Gastrocnemius medialis (tissue), 4 donors: ENCODE results near the gene BCL2L13.

Experiments
- POLR2A ChIP-seq, 2 donors: fragments of 450-650 bp; IDR thresholded peaks; one replicate each; pipeline ENCODE4 v1.6.1; 2017; ENCODE audit warnings: antibody characterized with exemption in 2 of 2, mild to moderate bottlenecking in 2 of 2, moderate library complexity in 2 of 2
- TF ChIP-seq, protein P1 (sequence below), 5 experiments: fragments of 450-650 bp in 3 of 5; fragments of 200-600 bp in 2 of 5; sonication (generic) in 2 of 5; IDR thresholded peaks in 4 of 5; conservative IDR thresholded peaks in 1 of 5; 1 replicate in 4 of 5; 2 replicates in 1 of 5; pipeline ENCODE4 v1.5.1; 2016 to 2019; ENCODE audit warnings: antibody characterized with exemption in 5 of 5, mild to moderate bottlenecking in 3 of 5, moderate library complexity in 3 of 5

- no peak for TF ChIP-seq POLR2A (IDR thresholded peaks at IDR 0.05)
- TF ChIP-seq, protein P1, sequence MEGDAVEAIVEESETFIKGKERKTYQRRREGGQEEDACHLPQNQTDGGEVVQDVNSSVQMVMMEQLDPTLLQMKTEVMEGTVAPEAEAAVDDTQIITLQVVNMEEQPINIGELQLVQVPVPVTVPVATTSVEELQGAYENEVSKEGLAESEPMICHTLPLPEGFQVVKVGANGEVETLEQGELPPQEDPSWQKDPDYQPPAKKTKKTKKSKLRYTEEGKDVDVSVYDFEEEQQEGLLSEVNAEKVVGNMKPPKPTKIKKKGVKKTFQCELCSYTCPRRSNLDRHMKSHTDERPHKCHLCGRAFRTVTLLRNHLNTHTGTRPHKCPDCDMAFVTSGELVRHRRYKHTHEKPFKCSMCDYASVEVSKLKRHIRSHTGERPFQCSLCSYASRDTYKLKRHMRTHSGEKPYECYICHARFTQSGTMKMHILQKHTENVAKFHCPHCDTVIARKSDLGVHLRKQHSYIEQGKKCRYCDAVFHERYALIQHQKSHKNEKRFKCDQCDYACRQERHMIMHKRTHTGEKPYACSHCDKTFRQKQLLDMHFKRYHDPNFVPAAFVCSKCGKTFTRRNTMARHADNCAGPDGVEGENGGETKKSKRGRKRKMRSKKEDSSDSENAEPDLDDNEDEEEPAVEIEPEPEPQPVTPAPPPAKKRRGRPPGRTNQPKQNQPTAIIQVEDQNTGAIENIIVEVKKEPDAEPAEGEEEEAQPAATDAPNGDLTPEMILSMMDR (IDR thresholded peaks at IDR 0.05 in 4 of 5, conservative IDR thresholded peaks at IDR 0.05 in 1 of 5) = no peak
These were observed 35.6 kb downstream of the BCL2L13 start for GRCh38 chr22:17674152-17674551.
